K562 (cell line): ENCODE results near the gene AANAT. TPM values are rescaled to one million over a fixed set of nuclear protein-coding genes. Genes with fewer than 3 reads are reported as not detected.

Experiments
- ATAC-seq: fragments of 200-7000 bp; cut with Tn5 transposase; 3 replicates; pipeline ENCODE4 v1.9.1; 2020; ENCODE audit warnings: moderate library complexity
- BruUV-seq: library from RNA; stranded (reverse); fragments of 400-500 nt; replicated peaks from 2 replicates; lab custom pipeline; 2021; lab: Mats Ljungman, UMichigan
- CTCF ChIA-PET: fragments of 300-600 bp; formaldehyde crosslinking; extraction: SDS; loops from one replicate; lab custom pipeline; 2021; ENCODE audit warnings: low intra/inter-chr PET ratio; lab: Yijun Ruan, JAX
- POLR2A ChIA-PET: fragments of 300-600, 350-650 bp; sonication (Branson Sonifier 250); formaldehyde crosslinking; extraction: SDS; loops from one replicate; lab custom pipeline; 2021; ENCODE audit warnings: antibody characterized with exemption, inconsistent platforms; lab: Yijun Ruan, JAX
- DNase-seq, 4 experiments: peaks; one replicate each; pipeline versions ENCODE4 v3.0.0 to v3.0.0-alpha.2; 2011 to 2018; ENCODE audit warnings: low spot score in 3 of 4, mixed read lengths in 3 of 4; ENCODE audit errors: extremely low read depth in 1 of 4
- FAIRE-seq: peaks from 2 replicates; lab custom pipeline; 2011; peaks lifted over from hg19 to GRCh38; lab: Jason Lieb, UNC
- H2AFZ ChIP-seq: 2 replicates; pipeline ENCODE4 v1.6.0; 2011; ENCODE audit warnings: low read depth, low read length, control low read depth, inconsistent platforms
- H3K27ac ChIP-seq: fragments of 200-600 bp; 3 replicates; pipeline ENCODE4 v1.8.0; 2011; ENCODE audit warnings: low read depth, mild to moderate bottlenecking, control low read depth, inconsistent platforms, low read length, moderate library complexity, mixed read lengths; ENCODE audit errors: extremely low read depth
- H3K27me3 ChIP-seq, 2 experiments: fragments of 300-600 bp in 1 of 2; 2 replicates in 1 of 2; 3 replicates in 1 of 2; pipeline versions ENCODE4 v1.6.0 to v1.8.0; 2011; ENCODE audit warnings: inconsistent platforms in 2 of 2, low read length in 2 of 2, mild to moderate bottlenecking in 1 of 2, mixed read lengths in 1 of 2, moderate library complexity in 1 of 2; ENCODE audit not compliant: control insufficient read depth in 2 of 2, insufficient read depth in 2 of 2
- H3K36me3 ChIP-seq: fragments of 300-600 bp; 3 replicates; pipeline ENCODE4 v1.8.0; 2011; ENCODE audit warnings: mild to moderate bottlenecking, low read length, inconsistent platforms; ENCODE audit not compliant: control insufficient read depth, insufficient read depth
- H3K4me1 ChIP-seq, 2 experiments: fragments of 200-600 bp in 1 of 2; replicated peaks in 1 of 2; 2 replicates in 1 of 2; 3 replicates in 1 of 2; pipeline versions ENCODE4 v1.5.1 to v1.8.0; 2011; ENCODE audit warnings: inconsistent platforms in 2 of 2, low read length in 2 of 2, mild to moderate bottlenecking in 1 of 2, mixed read lengths in 1 of 2, moderate library complexity in 1 of 2; ENCODE audit not compliant: control insufficient read depth in 2 of 2, insufficient read depth in 2 of 2
- H3K4me2 ChIP-seq: 2 replicates; pipeline ENCODE4 v1.6.1; 2011; ENCODE audit warnings: low read length, control low read depth, inconsistent platforms, mixed read lengths; ENCODE audit not compliant: insufficient read depth
- H3K4me3 ChIP-seq: fragments of 200-600 bp; sonication (generic), shearing (Covaris generic); 2 replicates; pipeline ENCODE4 v1.5.1; 2016; ENCODE audit warnings: control low read depth, inconsistent platforms
- H3K79me2 ChIP-seq: fragments of 200-600 bp; 3 replicates; pipeline ENCODE4 v1.8.0; 2011; ENCODE audit warnings: low read length, inconsistent platforms; ENCODE audit not compliant: control insufficient read depth, insufficient read depth
- H3K9ac ChIP-seq, 2 experiments: 2 replicates each; pipeline versions ENCODE4 v1.6.0 to v1.6.1; 2011; ENCODE audit warnings: low read depth in 2 of 2, low read length in 2 of 2, control low read depth in 1 of 2, inconsistent platforms in 1 of 2, mild to moderate bottlenecking in 1 of 2, mixed read lengths in 1 of 2; ENCODE audit not compliant: insufficient read depth in 1 of 2
- H3K9me1 ChIP-seq: one replicate; pipeline ENCODE4 v1.6.0; 2011; ENCODE audit warnings: inconsistent platforms, mild to moderate bottlenecking, low read length, moderate library complexity; ENCODE audit not compliant: control insufficient read depth, insufficient read depth
- H3K9me3 ChIP-seq: replicated peaks from 2 replicates; pipeline ENCODE4 v1.5.1; 2011; ENCODE audit warnings: low read depth, low read length, inconsistent platforms; ENCODE audit not compliant: control insufficient read depth, insufficient read depth
- H4K20me1 ChIP-seq: replicated peaks from 2 replicates; pipeline ENCODE4 v1.6.1; 2011; ENCODE audit warnings: low read length, inconsistent platforms, mixed read lengths; ENCODE audit not compliant: control insufficient read depth, insufficient read depth
- CCAR2 ChIP-seq: fragments of 200-400 bp; formaldehyde crosslinking; IDR thresholded peaks from 2 replicates; pipeline ENCODE4 v1.6.1; 2017; ENCODE audit warnings: mild to moderate bottlenecking, low read depth, low read length
- ELF1 ChIP-seq: fragments of 200-800 bp; sonication (Bioruptor generic); IDR thresholded peaks from 2 replicates; pipeline ENCODE4 v1.6.1; 2016; ENCODE audit warnings: missing genetic modification characterization, missing compliant biosample characterization
- EP300 ChIP-seq: IDR thresholded peaks from 2 replicates; pipeline ENCODE4 v1.6.1; 2012; ENCODE audit warnings: low read length, improper control_type of control experiment
- FOS ChIP-seq: IDR thresholded peaks from 3 replicates; pipeline ENCODE4 v1.6.1; 2011; ENCODE audit not compliant: insufficient read length; ENCODE audit errors: extremely low read depth
- NR2C1 ChIP-seq, 2 experiments: fragments of 450-650 bp; IDR thresholded peaks; 2 replicates each; pipeline ENCODE4 v1.6.1; 2017; ENCODE audit warnings: mild to moderate bottlenecking in 2 of 2, antibody characterized with exemption in 1 of 2, inconsistent platforms in 1 of 2, missing compliant biosample characterization in 1 of 2, missing genetic modification characterization in 1 of 2
- STAT5A ChIP-seq: IDR thresholded peaks from 2 replicates; pipeline ENCODE4 v1.6.1; 2012; ENCODE audit warnings: low read length, inconsistent platforms, borderline replicate concordance
- TAL1 ChIP-seq: fragments of 450-650 bp; IDR thresholded peaks from 2 replicates; pipeline ENCODE4 v1.6.1; 2016; ENCODE audit warnings: mild to moderate bottlenecking
- TBL1XR1 ChIP-seq, 2 experiments: IDR thresholded peaks; 2 replicates each; pipeline ENCODE4 v1.6.1; 2012; ENCODE audit warnings: improper control_type of control experiment in 2 of 2, low read length in 2 of 2, mild to moderate bottlenecking in 1 of 2
- U2AF2 ChIP-seq: fragments of 200-400 bp; formaldehyde crosslinking; optimal IDR thresholded peaks from 2 replicates; pipeline ENCODE3; 2017; ENCODE audit warnings: low read depth, mild to moderate bottlenecking, low read length
- ZNF121 ChIP-seq: sonication (generic); formaldehyde crosslinking; conservative IDR thresholded peaks from 2 replicates; pipeline ENCODE4 v1.8.0; 2022; ENCODE audit warnings: missing genetic modification reagents
- ZNF134 ChIP-seq: fragments of 250-450 bp; sonication (Bioruptor Pico); conservative IDR thresholded peaks from 2 replicates; pipeline ENCODE4 v1.4.0; 2020
- WGBS: fragments of 100-300 bp; shearing (Covaris generic); methylation state at CpG from one replicate; pipeline ENCODE4 v1.1.6; 2016; ENCODE audit warnings: low coverage, mixed read lengths; ENCODE audit not compliant: insufficient coverage; ENCODE audit errors: missing lambda C conversion rate; 5-methylcytosine and 5-hydroxymethylcytosine counted together
- in situ Hi-C: fragments of 300-500 bp; cut with MboI; formaldehyde crosslinking; loops from 4 replicates; pipeline ENCODE4 v1.15.0; 2018; ENCODE audit warnings: inconsistent platforms, mixed read lengths
- intact Hi-C: fragments of 100-400 bp; cut with micrococcal nuclease; formaldehyde crosslinking; loops from 2 replicates; pipeline ENCODE4 v1.14.2; 2022
- polyA plus RNA-seq, 8 experiments: library from polyadenylated mRNA; depleted of rRNA in 4 of 8; stranded (reverse) in 5 of 8; unstranded in 3 of 8; fragments of >200 nt; fragmentation: Nextera tagmentation in 2 of 8; fragmentation: Illumina TruSeq in 1 of 8; extraction: Ambion mirVana in 2 of 8; extraction: Trizol in 1 of 8; gene quantifications; 2 replicates each; pipeline versions ENCODE4 v1.2.1 to v1.2.3, GENCODE V29; 2011 to 2014; ENCODE audit warnings: inconsistent platforms in 1 of 8, missing spikeins in 1 of 8
- total RNA-seq, 7 experiments: library from RNA; depleted of rRNA in 6 of 7; stranded (reverse); fragments of >200 nt in 6 of 7; fragmentation: Illumina TruSeq in 2 of 7; extraction: Trizol in 2 of 7; gene quantifications; 2 replicates each; pipeline versions ENCODE4 v1.2.1 to v1.2.3, GENCODE V29; 2011 to 2021; ENCODE audit warnings: low replicate concordance in 1 of 7
- TF ChIP-seq, protein P1 (sequence below): fragments of 450-650 bp; formaldehyde crosslinking; IDR thresholded peaks from 2 replicates; pipeline ENCODE4 v1.4.0; 2022; ENCODE audit warnings: missing genetic modification characterization
- TF ChIP-seq, protein P2 (sequence below): sonication (generic); formaldehyde crosslinking; IDR thresholded peaks from 2 replicates; pipeline ENCODE4 v1.8.1; 2023; ENCODE audit warnings: mild to moderate bottlenecking, missing genetic modification reagents
- TF ChIP-seq, protein P3 (sequence below): fragments of 450-650 bp; conservative IDR thresholded peaks from 2 replicates; pipeline ENCODE4 v1.6.1; 2016; ENCODE audit warnings: missing genetic modification characterization, low read depth, mild to moderate bottlenecking, control low read depth, missing compliant biosample characterization

Gene AANAT
- total and polyA plus RNA-seq, 9 of the 15 experiments (the other 6 are each of a cell fraction or from before 2014, with no cell fraction given) = not detected

DNA sequence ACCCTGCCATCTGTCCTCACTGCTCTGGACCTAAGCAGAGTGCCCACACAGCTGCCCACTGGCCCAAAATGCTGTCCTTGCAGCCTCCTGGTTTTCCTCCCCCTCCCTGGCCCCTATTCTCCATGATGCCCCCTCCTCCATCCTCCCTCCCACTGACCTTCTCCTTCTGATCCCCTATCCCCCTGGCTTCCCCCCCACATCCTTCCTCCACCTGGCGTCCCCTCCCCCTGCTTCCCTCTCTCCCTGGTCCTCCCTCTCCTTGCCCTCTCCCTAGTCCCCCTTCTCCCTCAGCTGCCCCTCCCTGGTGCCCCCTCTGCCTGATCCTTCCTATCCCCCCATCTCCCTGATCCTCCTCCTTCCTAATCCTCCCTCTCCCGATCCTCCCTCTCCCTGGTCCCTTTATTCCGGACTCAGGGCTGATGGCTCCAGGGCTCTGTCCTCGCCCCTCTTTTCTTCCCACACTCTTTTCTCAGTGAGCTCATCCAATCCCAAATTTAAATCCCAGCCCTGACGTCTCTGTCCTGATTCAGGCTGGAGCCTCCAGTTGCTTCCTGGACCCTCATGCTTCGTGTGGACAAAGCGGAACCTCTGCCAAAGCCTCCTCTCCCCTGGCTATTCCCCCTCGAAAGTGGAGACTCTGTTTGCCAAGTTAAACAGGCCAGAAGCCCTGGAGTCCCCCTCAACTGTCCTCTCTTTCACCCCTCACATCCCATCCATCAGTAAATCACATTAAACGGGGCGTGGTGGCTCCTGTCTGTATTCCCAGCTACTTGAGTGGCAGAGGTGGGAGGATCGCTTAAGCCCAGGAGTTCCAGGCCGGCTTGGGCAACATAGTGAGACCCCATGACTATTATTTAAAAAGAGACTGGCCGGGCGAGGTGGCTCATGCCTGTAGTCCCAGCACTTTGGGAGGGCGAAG lies 51.9 kb downstream of the AANAT start:
- FAIRE-seq (no peak), ATAC-seq (no peak), DNase-seq (no peak)
- no peak overlapping the region for H3K4me3 ChIP-seq
- peaks cover 11 to 21% of the 10 kb centered on the region in 2 experiments; a peak in 4 of 5 replicates for H3K4me1 ChIP-seq
- H3K27ac ChIP-seq = no peak overlapping the region
- H3K9me3 ChIP-seq = no peaks in the 10 kb centered on the region
- 32% methylated on average over 13 of the region's 15 CpGs for WGBS
- H3K79me2 ChIP-seq = no peaks in the 10 kb centered on the region
- CTCF ChIA-PET = interaction anchor here (0.6 kb wide), 2 partner anchors 110 to 569 kb away, joined by 3 read pairs; no protein-coding TSS in a partner anchor
- H4K20me1 ChIP-seq = no peaks in the 10 kb centered on the region
- no peaks in the 10 kb centered on the region for H3K9me1 ChIP-seq
- no peaks in the 10 kb centered on the region for H3K27me3 ChIP-seq
- H2AFZ ChIP-seq = no peak overlapping the region
- H3K4me2 ChIP-seq = no peak overlapping the region
- intact Hi-C loops (no loop called here), in situ Hi-C loops (no loop called here)
- TF ChIP-seq ZNF134 (CRISPR knock-in tag) = no peak
- TF ChIP-seq EP300 = no peak
- TF ChIP-seq FOS = no peak
- TF ChIP-seq ELF1 (tag) = no peak
- TF ChIP-seq, protein P1, sequence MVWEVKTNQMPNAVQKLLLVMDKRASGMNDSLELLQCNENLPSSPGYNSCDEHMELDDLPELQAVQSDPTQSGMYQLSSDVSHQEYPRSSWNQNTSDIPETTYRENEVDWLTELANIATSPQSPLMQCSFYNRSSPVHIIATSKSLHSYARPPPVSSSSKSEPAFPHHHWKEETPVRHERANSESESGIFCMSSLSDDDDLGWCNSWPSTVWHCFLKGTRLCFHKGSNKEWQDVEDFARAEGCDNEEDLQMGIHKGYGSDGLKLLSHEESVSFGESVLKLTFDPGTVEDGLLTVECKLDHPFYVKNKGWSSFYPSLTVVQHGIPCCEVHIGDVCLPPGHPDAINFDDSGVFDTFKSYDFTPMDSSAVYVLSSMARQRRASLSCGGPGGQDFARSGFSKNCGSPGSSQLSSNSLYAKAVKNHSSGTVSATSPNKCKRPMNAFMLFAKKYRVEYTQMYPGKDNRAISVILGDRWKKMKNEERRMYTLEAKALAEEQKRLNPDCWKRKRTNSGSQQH = no peak
- no peak for TF ChIP-seq NR2C1 (IDR thresholded peaks at IDR 0.05)
- TF ChIP-seq NR2C1 (tag; IDR thresholded peaks at IDR 0.05) = no peak
- no peak for TF ChIP-seq U2AF2
- no peak for TF ChIP-seq STAT5A
- no peak for TF ChIP-seq CCAR2
- TF ChIP-seq ZNF121 (CRISPR knock-in tag) = no peak
- TF ChIP-seq, protein P2, sequence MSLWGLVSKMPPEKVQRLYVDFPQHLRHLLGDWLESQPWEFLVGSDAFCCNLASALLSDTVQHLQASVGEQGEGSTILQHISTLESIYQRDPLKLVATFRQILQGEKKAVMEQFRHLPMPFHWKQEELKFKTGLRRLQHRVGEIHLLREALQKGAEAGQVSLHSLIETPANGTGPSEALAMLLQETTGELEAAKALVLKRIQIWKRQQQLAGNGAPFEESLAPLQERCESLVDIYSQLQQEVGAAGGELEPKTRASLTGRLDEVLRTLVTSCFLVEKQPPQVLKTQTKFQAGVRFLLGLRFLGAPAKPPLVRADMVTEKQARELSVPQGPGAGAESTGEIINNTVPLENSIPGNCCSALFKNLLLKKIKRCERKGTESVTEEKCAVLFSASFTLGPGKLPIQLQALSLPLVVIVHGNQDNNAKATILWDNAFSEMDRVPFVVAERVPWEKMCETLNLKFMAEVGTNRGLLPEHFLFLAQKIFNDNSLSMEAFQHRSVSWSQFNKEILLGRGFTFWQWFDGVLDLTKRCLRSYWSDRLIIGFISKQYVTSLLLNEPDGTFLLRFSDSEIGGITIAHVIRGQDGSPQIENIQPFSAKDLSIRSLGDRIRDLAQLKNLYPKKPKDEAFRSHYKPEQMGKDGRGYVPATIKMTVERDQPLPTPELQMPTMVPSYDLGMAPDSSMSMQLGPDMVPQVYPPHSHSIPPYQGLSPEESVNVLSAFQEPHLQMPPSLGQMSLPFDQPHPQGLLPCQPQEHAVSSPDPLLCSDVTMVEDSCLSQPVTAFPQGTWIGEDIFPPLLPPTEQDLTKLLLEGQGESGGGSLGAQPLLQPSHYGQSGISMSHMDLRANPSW (CRISPR knock-in tag) = no peak
- no peak for TF ChIP-seq TBL1XR1 (IDR thresholded peaks at IDR 0.05; ENCODE audit: low read length in 2 of 2)
- TF ChIP-seq, protein P3, sequence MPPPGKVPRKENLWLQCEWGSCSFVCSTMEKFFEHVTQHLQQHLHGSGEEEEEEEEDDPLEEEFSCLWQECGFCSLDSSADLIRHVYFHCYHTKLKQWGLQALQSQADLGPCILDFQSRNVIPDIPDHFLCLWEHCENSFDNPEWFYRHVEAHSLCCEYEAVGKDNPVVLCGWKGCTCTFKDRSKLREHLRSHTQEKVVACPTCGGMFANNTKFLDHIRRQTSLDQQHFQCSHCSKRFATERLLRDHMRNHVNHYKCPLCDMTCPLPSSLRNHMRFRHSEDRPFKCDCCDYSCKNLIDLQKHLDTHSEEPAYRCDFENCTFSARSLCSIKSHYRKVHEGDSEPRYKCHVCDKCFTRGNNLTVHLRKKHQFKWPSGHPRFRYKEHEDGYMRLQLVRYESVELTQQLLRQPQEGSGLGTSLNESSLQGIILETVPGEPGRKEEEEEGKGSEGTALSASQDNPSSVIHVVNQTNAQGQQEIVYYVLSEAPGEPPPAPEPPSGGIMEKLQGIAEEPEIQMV (tag) = no peak
- no peak for TF ChIP-seq TAL1
- H3K9ac ChIP-seq = no peak overlapping the region; a peak in 1 of 4 replicates
- no peaks in the 10 kb centered on the region for H3K36me3 ChIP-seq
- POLR2A ChIA-PET = no interaction called here
- BruUV-seq = no TSS peak
